NCI-H1930 (cell line): ENCODE data around the gene TMEM221.
"Not testable (repeated sequence)": the region's sequence is repeated elsewhere in the genome, so short reads cannot be mapped to it uniquely, and the experiment has no call there.

ENCODE experiments used
- DNase-seq, 2 experiments: peaks; one replicate each; lab custom pipeline; 2025; lab: John Stamatoyannopoulos, UW

TMEM221 gene

DNA sequence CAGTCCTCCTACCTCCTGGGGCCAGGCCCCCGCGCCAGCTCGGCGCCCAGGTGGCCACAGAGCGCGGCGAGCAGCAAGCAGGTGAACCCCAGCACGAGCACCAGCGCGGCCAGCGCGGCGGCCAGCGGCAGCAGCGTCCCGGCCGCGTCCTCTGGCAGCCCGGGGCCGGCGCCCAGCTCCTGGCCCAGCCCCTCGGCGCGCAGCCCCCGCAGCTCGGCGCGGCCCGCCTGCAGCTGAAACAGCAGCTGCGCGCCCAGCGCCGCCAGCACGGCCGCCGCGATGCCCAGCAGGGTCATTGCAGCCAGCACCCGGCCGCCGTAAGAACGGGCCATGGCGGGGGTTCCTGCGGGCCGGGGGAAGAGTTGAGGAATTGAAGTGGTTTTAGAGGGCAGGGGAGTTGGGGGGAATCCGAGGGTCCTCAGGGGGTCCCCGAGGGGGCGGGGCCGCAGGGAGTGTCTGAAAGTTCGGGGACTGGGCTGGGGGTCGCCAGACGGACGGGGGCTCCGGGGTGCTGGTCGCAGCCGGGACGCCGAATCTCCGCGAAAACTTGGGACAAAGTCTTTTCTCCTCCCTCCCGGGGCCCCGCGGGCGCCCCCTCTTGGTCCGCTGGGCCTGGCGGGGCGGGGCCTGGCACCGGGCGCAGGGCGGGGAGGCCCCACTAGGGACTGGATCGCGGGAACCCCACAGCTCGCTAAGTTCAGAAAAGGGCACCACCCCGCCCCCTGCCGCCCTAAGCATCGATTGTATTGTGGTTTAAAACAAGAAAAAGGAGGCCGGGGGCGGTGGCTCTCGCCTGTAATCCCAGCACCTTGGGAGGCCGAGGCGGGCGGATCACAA is at the start of gene TMEM221:
TMEM221 (minus strand) TSS at position 538 of the 837 bp plus-strand sequence; CDS start at position 332, 206 bp downstream.
- no peak for DNase-seq

DNA sequence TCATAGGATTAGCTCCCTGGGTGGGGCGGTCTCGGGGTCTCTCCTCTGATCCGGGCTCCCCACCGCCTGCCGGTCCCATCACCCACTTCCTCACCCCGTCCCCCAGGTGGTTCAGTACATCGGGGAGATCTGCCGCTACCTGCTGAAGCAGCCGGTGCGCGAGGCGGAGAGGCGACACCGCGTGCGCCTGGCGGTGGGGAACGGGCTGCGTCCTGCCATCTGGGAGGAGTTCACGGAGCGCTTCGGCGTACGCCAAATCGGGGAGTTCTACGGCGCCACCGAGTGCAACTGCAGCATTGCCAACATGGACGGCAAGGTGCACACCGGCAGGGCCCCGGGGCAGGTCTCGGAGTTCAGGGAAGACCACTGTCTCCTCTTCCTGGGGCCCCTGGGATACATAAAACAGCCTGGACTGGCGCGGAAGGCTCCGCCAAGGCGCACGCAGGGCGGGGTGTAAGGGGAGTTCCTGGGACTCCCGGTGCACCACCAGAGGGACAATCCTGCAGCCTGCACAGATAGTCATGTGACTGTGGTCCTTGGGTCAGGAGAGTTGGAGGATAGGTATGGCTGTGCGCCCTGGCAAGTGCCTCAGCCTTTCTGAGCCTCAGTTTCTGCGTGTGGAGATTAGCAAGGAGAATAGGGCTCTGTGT is 48.8 kb upstream of the TMEM221 start:
- DNase-seq: peak in 1 of 2 experiments; percentile 32

DNA sequence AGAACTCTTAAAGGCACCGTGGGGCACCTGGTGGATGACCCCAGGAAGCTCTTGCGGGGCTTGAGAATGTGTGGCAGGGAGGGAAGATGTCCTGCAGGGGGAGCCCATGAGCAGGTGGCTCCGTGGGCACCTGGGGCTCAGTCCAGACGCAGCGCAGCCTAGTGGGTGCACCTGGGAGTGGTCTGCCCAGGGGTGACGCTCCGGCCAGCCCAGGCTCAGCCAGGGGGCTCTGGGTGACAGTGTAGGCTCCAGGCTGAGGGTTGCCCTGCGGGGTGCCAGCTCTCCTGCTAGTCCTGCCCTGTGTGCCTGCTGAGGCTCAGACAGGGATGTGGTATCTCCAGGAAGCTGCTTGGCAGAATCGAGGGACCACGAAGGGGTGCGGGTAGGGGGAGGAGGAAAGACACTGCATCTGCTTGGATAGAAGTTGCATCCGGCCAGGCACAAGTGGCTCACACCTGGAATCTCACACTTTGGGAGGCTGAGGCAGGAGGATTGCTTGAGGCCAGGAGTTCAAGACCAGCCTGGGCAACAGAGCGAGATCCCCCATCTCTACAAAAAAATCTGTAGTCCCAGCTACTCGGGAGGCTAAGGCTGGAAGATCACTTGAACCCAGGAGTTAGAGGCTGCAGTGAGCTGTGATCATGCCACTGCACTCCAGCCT is 48.0 kb upstream of the TMEM221 start:
- DNase-seq: peak; percentile 41 to 50

DNA sequence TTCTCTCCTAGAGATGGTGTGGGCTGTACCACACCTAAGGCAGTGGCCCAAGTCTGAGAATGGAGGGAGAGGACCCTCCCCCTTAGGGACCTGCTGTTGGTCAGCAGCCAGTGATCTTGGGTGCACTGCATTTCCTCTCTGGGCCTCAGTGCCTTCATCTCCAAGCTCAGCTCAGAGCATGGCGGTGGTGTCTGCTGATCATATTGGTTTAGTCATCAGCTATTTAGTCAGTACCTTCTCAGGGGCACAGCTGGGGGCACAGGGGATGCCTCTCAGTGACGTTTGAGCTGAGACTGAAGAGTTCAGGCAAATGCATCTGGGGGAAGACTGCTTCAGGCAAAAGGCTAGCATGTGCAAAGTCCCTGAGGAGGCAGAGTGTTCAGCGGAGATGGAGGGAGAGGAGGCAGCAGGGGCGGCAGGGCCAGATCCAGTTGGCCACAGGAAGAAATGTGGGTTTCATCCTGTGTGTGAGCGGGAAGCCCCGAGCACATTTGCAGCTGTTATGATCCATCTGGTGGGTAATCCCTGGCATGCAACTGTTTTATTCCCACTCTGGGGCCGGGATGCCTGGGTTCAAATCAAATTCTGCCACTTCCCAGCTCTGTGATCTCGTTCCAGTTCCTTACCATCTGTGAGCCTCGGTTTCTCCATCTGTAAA is 47.3 kb upstream of the TMEM221 start:
- no peak for DNase-seq

DNA sequence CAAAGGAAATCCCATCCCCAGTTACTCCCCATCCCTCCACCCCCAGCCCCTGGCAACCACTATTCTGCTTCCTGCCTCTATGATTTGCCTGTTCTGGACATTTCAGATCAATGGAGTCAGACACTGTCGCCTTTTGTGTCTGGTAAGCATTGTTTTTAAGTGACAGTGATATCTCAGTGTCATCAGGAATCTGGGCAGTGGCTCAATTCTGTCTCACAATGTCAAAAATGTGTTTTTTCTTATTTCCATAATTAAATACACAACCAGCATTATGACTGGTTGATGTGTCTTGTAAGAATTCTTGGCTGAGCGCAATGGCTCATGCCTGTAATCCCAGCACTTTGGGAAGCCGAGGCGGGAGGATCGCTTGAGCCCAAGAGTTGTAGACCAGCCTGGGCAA is 42.8 kb upstream of the TMEM221 start:
- DNase-seq: no peak

DNA sequence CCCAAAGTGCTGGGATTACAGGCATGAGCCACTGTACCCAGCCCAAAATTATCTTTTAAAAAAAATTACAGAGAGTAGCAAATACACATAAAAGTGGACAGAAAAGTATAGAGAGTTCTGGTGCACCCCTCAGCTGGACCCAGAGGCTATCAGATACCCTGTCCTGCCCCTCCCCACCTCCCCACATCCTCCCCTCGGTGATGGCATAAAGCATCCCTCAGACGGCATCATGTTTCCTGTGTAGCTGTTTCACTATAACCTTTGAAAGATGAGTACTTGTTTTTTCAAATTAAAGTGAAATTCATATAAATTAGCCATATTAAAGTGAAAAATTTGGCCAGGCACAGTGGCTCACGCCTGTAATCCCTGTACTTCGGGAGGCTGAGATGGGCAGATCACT is 41.9 kb upstream of the TMEM221 start:
- DNase-seq: no peak

DNA sequence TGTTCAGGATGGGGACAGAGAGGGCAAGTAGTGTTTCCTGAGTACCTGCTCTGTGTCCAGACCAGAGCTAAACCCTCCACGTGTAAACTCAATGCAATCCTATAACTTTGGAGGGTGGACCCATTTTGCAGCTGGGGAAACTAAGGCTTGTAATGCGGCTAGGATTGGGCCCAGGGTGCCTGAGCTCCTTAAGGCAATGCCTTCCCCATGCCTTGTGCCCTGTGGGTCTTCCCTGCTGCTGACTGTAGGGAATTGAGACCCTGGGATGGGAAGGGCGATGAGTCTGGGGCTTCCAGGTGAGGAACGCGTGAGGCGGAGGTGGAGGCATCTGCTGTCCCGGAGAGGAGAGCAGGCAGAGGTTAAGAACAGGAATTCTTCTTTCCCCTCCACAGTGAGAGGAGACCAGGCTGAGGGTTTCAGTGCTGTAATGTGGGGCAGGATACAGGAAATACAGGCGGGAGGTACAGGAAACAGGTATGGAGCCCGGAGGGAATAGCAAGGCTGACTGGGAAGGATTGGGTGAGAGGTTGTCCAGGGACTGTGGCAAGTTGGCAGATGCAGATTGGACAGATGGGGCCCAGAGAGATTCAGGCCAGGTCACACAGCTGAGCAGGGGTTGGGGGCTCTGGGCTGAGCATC is 41.0 kb upstream of the TMEM221 start:
- no peak for DNase-seq

DNA sequence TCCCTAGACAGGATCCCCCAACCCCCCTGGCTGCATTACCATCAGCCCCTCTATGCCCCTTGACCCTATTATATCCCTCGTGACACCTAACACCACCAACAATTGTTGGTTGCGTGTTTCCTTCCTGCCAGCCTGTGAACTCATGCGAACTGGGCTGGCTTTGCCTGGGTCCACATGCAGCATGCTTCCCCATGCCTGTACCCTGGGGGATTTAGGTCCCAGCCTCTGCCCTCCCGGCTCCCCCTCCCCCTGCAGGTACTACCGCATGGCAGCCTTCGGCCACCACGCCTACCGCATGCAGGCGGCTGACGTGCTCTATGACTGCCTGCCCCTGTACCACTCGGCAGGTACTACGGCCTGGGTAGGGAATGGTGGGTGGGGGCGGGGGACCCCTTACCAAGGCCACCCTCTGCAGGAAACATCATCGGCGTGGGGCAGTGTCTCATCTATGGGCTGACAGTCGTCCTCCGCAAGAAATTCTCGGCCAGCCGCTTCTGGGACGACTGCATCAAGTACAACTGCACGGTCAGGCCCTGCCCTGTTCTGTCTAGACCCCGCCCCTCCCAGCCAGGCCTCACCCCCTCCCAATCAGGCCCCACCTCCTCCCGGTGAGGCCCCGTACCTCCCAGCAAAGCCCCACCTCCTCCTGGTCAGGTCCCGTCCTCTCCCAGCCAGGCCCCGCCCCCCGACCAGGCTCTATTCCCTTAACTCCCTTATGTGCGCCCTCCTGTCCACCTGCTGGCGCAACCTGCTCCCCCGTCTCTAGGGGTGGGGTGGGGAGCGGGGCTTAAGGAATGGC is 40.3 kb upstream of the TMEM221 start:
- DNase-seq: no peak

DNA sequence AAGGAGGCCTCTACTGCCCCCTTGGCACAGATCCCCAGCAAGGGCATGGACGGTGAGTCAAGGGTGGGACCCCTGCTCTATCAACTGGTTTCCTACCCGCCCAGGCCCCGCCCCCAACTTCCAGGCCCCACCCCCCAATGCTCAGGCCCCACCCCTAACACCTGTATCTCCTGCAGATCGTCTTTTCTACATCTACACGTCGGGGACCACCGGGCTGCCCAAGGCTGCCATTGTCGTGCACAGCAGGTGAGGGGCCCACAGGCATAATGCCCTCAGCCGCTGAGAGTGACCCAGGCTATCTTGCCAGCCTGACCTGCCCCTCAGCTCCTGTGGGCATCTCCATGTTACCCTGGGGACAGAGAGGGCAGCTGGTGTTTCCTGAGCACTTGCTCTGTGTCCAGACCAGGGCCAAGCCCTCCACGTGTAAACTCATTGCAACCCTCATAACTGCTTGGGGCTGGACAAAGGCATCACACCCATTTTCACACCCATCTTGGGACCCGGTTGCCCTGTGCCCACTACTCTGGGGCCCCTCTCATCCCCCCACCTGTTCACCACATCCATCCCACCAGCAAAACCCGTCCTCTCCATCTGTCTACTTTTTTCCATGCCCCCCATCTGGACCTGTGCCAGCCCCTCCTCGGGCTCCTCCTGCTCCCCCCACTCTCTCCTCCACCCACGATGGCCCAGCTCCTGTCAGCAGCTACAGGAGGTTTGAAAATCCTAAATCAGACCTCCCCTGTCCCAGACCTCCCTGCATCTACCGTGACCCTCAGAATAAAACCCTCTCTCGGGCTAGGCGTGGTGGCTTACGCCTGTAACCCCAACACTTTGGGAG is 39.0 kb upstream of the TMEM221 start:
- DNase-seq: no peak

DNA sequence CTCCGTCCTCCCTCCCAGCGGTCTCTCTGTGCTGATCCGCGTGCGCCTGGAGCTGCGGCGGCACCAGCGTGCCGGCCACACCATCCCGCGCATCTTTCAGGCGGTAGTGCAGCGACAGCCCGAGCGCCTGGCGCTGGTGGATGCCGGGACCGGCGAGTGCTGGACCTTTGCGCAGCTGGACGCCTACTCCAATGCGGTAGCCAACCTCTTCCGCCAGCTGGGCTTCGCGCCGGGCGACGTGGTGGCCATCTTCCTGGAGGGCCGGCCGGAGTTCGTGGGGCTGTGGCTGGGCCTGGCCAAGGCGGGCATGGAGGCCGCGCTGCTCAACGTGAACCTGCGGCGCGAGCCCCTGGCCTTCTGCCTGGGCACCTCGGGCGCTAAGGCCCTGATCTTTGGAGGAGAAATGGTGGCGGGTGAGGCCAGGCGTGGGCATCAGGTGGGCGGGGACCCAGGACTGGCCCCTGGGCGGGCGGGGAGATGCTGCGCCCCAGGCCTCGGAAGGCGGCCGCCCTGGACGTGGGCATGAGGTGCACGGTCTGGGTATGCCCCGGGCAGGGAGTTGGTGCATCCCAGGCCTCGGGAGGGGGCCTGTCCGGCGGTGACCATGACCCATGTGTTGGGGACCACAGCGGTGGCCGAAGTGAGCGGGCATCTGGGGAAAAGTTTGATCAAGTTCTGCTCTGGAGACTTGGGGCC is 38.2 kb upstream of the TMEM221 start:
- no peak for DNase-seq

DNA sequence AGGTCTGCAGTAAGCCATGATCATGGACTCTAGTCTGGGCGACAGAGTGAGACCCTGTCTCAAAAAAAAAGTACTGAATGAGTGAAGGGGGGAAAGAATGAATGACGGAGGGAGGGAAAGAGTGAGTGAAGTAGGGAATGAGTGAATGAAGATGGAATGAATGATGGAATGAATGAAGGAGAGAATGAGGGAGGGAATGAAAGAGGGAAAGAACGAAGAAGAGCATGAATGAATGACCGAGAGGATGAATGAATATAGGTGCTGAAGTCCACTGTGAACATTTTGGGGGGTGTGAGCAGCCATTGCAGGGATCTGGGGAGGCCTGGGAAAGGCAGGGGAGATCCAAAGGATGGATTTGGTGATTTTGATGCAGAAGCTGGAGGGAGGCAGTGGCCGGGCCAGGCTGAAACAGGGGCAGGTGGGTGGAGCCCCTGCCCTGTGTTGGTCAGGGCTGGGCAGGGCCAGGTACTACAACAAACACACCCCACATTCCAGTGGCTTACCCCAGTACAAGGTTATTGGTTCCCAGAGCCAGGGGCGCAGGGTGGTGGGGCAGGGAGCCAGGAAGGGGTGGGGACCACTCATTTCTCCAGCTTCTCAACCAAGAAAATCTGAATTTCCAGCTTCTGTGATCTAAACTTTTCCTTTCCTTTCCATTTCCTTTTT is 36.2 kb upstream of the TMEM221 start:
- no peak for DNase-seq

DNA sequence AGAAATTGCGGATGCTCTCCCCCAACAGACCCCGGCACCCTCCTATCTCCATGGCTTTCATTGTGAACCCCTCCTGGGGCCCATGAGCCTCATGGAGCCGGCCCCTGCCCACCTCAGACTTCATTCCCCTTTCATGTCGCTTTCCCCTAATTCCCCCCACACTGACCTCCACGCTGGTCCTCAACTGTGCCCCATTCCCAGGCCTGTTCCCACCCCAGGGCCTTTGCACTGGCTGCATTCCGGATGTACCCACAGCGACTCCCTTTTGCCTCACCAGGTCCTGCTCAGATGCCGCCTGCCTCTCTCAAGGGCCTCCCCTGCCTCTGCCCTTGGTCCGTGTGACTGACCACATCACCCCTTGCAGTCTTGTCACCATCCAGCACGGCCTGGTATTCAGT is 35.1 kb upstream of the TMEM221 start:
- DNase-seq: no peak

DNA sequence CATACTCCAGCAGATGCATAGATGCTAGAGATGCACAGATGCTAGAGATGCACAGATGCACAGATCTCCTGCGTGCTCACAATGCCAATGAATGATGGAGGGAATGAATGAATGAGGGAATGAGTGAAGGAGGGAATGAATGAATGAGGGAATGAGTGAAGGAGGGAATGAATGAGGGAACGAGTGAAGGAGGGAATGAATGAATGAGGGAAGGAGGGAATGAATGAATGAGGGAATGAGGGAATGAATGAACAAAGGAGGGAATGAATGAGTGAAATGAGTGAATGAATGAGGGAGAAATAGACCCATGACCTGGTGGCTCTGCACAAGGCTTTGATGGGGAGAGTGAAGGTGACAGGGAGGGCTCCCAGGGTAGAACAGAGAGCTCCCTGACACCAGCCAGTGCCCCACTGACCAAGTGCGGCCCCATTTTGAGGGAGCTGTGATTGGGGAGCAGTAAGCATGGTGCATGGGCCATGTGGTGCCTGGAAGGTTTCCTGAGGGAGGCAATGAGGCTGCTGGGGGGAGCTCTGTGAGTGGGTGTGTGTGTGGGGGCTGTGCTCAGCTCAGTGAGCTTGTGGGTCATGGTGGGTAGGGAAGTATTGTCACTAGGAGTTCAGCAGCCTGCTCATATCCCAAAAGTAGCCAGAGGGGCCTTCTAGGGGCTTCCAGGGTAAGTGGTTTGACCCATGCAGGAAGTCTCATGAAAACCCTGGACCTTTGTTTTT is 34.6 kb upstream of the TMEM221 start:
- no peak for DNase-seq

DNA sequence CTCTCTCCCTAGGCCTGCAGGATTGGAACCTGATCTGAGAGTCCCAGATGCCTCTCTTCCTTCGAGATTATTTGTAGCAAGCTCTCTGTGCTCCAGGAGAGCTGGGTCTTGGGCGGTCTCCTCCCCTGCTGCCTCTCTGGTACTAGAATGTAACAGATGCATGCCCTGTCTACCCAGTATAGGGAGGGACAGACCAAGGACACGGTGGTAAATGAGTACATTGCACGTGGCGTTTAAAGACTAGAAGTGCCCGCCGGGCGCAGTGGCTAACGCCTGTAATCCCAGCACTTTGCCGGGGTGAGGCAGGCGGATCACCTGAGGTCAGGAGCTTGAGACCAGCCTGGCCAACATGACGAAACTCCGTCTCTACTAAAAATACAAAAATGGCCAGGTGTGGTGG is 33.5 kb upstream of the TMEM221 start:
- no peak for DNase-seq

DNA sequence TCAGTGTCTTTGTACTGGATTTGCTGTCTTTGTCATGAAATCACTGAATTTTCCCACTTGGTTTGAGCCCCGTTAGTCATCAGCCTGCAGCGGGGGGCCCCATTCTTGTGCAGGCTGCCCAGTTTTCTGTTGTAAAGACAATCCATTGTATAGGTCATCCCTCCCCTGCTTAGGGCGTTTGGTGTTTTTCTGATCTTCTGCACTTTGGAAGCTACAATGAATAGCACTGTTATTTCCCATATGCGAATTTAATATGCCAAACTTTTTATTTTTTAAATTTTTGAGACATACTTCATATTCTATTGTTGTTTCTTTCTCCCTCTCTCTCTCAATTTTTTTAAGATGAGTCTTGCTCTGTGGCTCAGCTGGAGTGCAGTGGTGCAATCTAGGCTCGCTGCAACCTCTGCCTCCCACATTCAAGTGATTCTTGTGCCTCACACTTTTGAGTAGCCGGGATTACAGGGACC is 30.9 kb upstream of the TMEM221 start:
- no peak for DNase-seq

DNA sequence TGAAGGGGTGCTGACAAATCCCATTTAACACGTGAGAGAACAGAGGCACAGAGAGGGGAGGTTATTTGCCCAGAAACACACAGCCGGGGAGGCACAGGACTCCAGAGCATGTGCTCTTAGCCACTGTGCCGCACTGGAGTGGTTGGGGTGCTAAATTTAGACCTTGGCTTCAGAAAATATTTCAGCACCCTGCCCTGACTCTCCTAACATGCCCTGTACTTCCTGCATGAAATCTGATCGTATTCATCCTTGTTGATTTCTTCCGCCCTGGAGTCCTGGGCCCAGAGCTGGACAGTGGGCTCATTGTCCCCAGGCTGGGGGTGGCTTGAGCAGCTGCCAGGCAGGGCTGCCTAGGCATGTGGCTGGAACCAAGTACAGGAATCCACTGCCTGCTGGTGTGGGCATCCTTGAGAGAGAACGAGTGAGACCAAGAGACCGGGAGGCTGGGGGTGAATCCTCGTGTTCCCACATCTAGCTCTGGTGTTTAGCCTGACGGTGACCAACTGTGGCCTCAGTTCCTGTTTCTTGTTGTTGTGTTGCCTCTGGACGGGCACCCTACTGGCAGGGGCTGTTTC is 27.2 kb upstream of the TMEM221 start:
- DNase-seq: no peak

DNA sequence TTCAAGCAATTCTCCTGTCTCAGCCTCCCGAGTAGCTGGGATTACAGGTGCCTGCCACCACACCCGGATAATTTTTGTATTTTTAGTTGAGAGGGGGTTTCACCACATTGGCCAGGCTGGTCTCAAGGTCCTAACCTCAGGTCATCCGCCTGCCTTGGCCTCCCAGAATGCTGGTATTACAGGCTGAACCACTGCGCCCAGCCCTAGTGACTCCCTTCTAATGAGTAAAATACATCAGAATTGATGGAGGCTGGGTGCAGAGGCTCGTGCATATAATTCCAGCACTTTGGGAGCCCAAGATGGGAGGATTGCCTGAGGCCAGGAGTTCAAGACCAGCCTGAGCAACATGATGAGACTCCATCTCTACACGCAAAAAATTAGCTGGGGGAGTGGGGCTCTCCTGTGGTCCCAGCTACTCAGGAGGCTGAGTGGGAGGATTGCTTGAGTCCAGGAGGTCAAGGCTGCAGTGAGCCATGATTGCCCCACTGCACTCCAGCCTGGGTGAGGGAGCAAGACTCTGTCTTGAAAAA is 26.6 kb upstream of the TMEM221 start:
- DNase-seq: not testable (repeated sequence)

DNA sequence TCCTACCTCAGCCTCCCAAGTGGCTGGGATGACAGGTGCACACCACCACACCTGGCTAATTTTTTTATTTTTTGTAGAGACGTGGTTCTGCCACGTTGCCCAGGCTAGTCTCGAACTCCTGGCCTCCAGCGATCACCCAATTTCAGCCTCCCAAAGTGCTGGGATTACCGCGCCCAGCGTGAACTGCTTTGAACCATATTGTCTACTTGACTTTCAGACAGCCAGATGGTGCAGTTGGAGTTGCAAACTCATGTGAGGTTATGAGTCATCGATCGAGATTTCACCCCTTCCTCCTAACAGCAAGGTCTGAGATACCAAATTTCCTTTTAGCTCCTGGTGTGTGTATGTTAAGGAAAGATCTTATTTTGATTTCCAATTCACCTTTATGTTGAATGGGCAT is 24.6 kb upstream of the TMEM221 start:
- DNase-seq: no peak
